T-helper 1 cell treated with Interleukin-12 subunit alpha and Interleukin-12 subunit beta and Interleukin-4 antibody, amounts not matched to agents 30 μg/mL and 1 μg/mL, for 36 hours (primary cell): ENCODE measurements around the gene GSTM4.
A peak's percentile ranks its signal among the peaks of the same experiment; 100 is the strongest.

Experiments used
- H3K27ac Mint-ChIP-seq: one replicate; pipeline ENCODE4 v1.8.0; 2021; ENCODE audit warnings: mild to moderate bottlenecking, mixed read lengths
- H3K27me3 Mint-ChIP-seq: one replicate; pipeline ENCODE4 v1.8.0; 2021; ENCODE audit warnings: low read depth, mixed read lengths
- H3K36me3 Mint-ChIP-seq: one replicate; pipeline ENCODE4 v1.8.0; 2021; ENCODE audit warnings: low read depth, mixed read lengths
- H3K4me1 Mint-ChIP-seq: one replicate; pipeline ENCODE4 v1.8.0; 2021; ENCODE audit warnings: low read depth, mixed read lengths
- H3K4me3 Mint-ChIP-seq: one replicate; pipeline ENCODE4 v1.8.0; 2021; ENCODE audit warnings: mild to moderate bottlenecking, moderate library complexity, mixed read lengths
- H3K9me3 Mint-ChIP-seq: one replicate; pipeline ENCODE4 v1.8.0; 2021; ENCODE audit warnings: mixed read lengths

The GSTM4 gene

DNA sequence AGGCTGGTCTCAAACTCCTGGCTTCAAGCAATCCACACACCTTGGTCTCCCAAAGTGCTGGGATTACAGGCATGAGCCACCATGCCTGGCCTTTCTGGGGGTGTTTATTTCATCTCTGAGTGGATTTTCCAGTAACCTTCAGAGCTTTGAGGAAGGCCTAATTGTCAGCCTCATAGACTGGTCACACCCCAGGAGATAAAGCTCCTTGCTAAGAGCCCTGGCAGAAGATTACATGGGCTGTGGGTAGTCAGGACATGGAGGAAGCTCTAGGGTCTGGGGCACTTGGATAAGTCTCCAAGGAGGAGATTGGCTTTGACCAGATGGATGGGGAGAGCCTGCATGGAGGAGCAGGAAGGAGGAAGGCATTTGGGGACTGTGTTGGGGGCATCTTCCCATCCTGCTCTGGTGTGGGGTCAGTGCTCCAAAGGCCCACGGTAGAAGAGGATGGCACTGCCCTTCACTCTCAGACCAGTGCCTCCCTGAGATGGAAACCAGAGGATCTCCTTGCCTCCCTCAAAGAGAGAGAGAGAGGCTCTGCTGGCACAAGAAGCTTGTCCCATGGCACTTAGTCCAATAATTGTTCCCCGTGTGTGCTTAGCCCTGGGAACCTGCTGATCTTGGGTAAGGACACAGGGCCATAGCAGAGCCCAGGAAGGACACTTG is 14.7 kb upstream of the GSTM4 start:
- Mint-ChIP-seq H3K36me3 (no peaks in the 10 kb centered on the region), H3K27ac (no peak overlapping the region), H3K4me3 (no peak overlapping the region), H3K4me1 (peaks cover 11% of the 10 kb centered on the region), H3K27me3 (peaks cover 10% of the 10 kb centered on the region), H3K9me3 (no peaks in the 10 kb centered on the region)

DNA sequence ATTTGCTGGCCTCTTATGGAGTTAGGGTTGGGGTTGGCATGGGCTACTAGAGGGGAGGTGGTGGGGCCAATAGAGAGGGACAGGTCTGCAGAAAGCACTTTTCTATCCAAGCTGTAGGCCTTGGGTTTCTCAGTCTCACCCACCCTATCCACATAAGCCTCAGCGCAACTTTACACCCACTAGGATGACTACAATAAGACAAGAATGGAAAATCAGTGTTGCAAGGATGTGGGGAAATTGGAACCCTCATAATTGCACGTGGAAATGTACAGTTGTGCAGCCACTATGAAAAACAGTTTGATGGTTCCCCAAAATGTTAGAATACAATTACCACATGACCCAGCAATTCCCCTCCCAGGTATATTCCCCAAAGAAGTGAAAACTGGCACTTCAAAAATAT is 14.0 kb upstream of the GSTM4 start:
- no peaks in the 10 kb centered on the region for H3K36me3 Mint-ChIP-seq
- no peaks in the 10 kb centered on the region for H3K9me3 Mint-ChIP-seq
- peaks cover 11% of the 10 kb centered on the region for H3K27me3 Mint-ChIP-seq
- no peak overlapping the region for H3K27ac Mint-ChIP-seq
- H3K4me1 Mint-ChIP-seq = peaks cover 11% of the 10 kb centered on the region
- H3K4me3 Mint-ChIP-seq = no peak overlapping the region

DNA sequence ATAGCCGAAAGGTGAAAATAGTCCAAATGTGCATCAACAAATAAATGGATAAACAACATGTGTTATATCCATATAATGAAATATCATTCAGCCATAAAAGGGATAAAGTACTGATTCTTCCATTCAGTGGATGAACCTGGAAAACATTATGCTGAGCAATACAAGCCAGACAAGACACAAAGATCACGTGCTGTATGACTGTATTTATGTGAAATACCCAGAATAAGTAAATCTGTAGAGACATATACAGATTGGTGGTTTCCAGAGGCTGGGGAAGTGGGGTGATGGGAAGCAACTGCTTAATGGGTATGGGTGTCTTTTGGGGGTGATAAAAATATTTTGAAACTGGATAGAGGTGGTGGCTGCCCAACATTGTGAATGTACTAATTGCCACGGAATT is 13.3 kb upstream of the GSTM4 start:
- Mint-ChIP-seq H3K9me3 (no peaks in the 10 kb centered on the region), H3K36me3 (no peaks in the 10 kb centered on the region), H3K27me3 (peaks cover 15% of the 10 kb centered on the region), H3K27ac (no peak overlapping the region), H3K4me3 (no peak overlapping the region), H3K4me1 (peaks cover 11% of the 10 kb centered on the region)

DNA sequence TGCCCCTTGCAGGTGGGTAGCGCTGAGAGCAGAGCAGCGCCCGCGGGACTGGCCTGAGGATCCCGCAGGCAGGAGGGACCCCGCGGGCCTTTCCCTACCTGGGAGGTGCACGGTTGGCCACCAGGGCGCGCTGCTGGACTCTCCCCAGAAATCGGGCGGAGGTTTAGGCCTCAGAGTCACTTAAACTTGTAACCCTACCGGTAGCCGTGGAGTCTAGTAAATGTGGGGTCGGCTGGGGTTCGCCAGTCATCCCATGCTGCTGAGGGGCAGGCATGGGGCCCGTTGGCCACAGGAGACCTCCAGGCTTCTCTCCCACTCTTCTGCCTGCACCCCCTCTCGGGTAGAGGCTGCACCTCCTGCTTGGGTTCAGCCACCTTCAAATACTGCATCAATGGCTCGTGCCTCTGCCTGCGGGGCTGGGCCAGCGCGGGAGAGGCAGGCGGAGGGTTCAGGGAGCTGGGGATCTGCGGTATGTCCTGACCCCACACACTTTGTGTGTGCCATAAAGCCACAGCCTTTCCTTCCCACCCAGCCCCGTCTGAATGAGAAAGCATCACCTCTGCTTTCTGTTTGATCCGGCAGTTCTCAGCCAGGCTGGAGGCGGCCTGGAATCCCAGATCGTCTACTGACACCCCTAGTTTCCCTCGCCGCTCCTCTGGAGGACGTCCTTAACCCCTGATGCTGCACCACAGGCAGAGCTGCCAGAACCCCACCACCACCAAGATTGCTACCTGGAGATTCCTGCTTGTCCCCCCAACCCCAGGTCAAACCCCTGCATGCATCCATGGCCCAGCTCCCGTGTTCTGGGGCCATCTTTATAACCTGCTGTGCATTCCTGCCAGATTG is 12.3 kb upstream of the GSTM4 start:
- no peak overlapping the region for H3K4me3 Mint-ChIP-seq
- H3K27ac Mint-ChIP-seq = no peak overlapping the region
- H3K27me3 Mint-ChIP-seq = peaks cover 13% of the 10 kb centered on the region
- no peaks in the 10 kb centered on the region for H3K9me3 Mint-ChIP-seq
- H3K36me3 Mint-ChIP-seq = no peaks in the 10 kb centered on the region
- peaks cover 11% of the 10 kb centered on the region for H3K4me1 Mint-ChIP-seq

DNA sequence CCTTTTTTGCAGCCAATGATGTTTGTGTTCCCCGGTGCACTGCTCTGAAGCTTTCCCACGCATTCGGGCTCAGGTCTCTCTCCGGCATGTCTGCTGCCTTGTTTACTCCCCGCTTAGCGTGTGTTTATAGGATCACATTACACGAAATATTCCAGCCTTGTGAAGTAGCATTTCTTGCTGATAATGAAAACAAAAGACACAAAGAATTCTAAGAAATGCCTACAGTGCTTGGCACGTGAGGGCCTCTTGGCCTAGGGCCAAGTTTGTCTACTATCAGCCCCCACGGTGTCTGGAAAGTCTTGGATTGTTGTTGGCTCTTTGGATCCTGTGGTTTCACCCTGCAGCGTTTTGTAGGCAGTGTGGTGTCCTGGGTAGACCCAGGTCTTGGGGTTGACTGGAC is 11.2 kb upstream of the GSTM4 start:
- no peak overlapping the region for H3K27ac Mint-ChIP-seq
- H3K4me3 Mint-ChIP-seq = no peak overlapping the region
- no peaks in the 10 kb centered on the region for H3K9me3 Mint-ChIP-seq
- H3K36me3 Mint-ChIP-seq = no peaks in the 10 kb centered on the region
- H3K27me3 Mint-ChIP-seq = peaks cover 13% of the 10 kb centered on the region
- H3K4me1 Mint-ChIP-seq = peaks cover 14% of the 10 kb centered on the region

DNA sequence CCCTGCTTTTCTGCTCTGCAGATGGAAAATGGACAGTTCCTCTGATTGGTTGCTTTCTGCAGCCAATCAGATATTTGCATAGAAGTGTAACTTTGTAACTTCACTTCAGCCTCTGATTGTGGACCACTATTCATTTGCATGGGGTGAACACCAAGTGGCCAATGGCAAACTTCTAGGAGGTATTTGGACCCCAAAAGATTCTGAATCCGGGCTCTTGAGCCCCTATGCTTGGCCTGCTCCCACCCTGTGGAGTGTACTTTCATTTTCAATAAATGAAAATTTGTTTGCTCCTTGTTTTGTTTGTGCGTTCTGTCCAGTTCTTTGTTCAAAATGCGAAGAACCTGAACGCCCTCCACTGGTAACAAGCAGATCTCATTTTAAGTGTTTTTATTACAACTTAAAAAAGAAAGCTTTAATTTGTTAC is 6.4 kb upstream of the GSTM4 start:
- Mint-ChIP-seq H3K36me3 (no peaks in the 10 kb centered on the region), H3K27me3 (peaks cover 49% of the 10 kb centered on the region), H3K27ac (no peak overlapping the region), H3K9me3 (no peaks in the 10 kb centered on the region), H3K4me3 (no peak overlapping the region), H3K4me1 (peaks cover 4% of the 10 kb centered on the region)

DNA sequence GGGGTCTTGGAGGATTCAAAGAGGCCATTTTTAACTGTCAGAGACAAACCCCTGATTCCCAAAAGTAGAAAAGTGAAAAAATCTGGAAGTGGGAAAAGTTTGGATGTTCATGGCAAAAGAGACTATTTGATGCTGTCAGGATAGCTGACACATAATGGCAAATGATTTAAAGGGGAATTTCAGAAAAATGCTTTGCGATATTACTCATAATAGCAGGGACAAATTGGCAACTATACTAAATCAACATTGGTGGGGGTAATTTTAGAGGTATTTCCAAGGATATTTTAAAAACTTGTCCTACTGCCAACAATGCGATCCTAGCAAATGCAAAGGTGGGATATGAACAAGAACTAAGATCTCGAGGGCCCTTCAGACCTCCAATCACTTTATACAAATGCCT is 5.3 kb upstream of the GSTM4 start:
- Mint-ChIP-seq H3K27me3 (peaks cover 54% of the 10 kb centered on the region), H3K4me3 (no peak overlapping the region), H3K27ac (no peak overlapping the region), H3K4me1 (peaks cover 12% of the 10 kb centered on the region), H3K9me3 (no peaks in the 10 kb centered on the region), H3K36me3 (no peaks in the 10 kb centered on the region)

DNA sequence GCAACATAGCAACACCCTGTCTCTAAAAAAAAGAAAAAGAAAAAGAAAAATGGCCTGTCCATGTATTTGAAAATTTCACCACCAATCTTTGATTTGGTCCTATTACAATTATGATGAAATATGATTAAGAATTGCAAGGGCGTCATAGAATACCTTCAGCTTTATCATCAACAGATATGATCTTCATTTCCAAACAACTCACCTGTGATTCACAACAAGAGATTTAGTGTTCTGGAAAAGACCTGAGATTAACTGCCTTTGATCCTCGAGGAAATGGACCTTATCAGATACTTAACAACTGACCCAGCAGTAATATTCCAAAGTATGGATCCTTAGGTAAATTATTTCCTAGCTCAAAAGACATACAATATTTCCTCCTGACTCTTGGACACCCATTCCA is 3.5 kb upstream of the GSTM4 start:
- Mint-ChIP-seq H3K4me3 (no peak overlapping the region), H3K27ac (no peak overlapping the region), H3K4me1 (peaks cover 19% of the 10 kb centered on the region), H3K9me3 (no peaks in the 10 kb centered on the region), H3K27me3 (peaks cover 46% of the 10 kb centered on the region), H3K36me3 (peaks cover 1% of the 10 kb centered on the region)

DNA sequence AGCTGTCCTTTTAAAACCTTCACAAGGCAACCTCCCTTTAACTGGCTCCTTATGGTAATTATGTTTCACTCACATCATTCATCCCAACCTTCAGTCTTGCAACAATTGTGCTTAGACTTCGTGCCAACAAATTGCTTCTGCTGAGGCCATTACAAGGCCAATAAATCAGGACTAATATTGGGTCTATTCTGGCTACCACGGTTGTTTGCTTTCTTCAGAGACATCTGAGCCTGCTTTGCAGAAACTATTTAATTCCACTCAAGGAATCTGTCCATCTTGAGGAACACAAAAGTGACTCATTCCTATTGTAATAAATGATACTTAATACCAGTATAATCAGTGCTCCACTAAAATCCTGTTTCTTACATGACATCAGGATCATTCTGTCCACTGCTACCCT is 2.6 kb upstream of the GSTM4 start:
- H3K9me3 Mint-ChIP-seq = no peaks in the 10 kb centered on the region
- peaks cover 2% of the 10 kb centered on the region for H3K36me3 Mint-ChIP-seq
- H3K27me3 Mint-ChIP-seq = peaks cover 44% of the 10 kb centered on the region
- H3K4me3 Mint-ChIP-seq = no peak overlapping the region
- H3K27ac Mint-ChIP-seq = no peak overlapping the region
- peaks cover 21% of the 10 kb centered on the region for H3K4me1 Mint-ChIP-seq

DNA sequence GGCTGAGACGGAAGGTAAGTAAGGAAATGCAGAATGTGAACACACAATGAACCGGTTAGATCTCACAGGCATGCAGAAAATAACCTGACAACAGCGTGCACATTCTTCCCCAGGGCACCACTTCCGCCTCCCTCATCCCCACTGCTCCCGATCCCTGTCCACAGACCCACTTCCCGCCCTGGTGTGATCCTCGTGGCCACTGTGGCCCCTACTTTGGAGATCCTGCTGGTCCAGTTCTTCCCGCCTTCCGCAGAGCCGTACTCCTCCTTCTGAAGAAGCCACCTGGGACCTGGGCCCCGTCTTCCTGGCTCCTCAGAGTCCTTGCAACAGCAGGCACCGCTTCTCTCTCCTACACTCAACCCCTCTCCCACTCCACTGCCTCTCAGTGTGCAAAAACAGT is 1.4 kb upstream of the GSTM4 start:
- Mint-ChIP-seq H3K9me3 (no peaks in the 10 kb centered on the region), H3K36me3 (peaks cover 3% of the 10 kb centered on the region), H3K27me3 (peaks cover 44% of the 10 kb centered on the region), H3K27ac (no peak overlapping the region), H3K4me3 (no peak overlapping the region), H3K4me1 (peaks cover 17% of the 10 kb centered on the region)

DNA sequence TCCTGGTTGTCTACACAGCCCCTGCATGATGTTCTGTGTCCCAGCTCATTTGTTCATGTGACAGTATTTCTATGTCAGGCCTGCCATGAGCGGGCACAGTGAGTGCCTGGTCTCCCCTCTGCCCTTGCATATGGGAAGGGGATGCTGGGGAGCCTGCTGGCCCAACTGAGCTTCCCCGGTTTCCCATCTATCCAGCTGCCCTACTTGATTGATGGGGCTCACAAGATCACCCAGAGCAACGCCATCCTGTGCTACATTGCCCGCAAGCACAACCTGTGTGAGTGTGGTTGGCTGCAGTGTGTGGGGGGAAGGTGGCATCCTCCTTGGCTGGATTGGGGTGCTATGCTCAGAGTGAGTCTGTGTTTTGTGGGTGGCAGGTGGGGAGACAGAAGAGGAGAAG is 1.5 kb downstream of the GSTM4 start:
- no peaks in the 10 kb centered on the region for H3K9me3 Mint-ChIP-seq
- H3K4me3 Mint-ChIP-seq = peak overlapping the region; percentile 61
- H3K27ac Mint-ChIP-seq = no peak overlapping the region
- H3K27me3 Mint-ChIP-seq = peaks cover 24% of the 10 kb centered on the region
- H3K36me3 Mint-ChIP-seq = peaks cover 6% of the 10 kb centered on the region
- peaks cover 20% of the 10 kb centered on the region for H3K4me1 Mint-ChIP-seq

DNA sequence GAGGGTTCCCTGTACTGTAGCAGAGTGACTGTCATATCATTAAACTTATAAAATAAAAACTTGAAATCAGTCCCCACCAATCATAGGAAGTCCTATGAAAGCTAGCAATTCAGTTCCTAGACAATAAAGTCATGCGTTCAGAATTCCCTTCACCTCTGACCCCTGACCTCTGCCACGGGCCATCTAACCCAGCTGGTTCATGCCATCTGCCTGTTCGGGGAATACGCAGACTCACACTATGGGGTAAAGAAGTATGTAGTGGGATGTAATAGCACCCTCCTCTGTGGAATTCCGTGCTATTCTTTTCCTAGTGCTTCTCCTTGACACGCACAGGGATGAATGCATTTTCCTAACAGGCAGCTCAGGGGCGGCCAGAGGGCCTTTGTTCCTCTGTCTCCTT is 2.1 kb downstream of the GSTM4 start:
- H3K4me3 Mint-ChIP-seq = no peak overlapping the region
- H3K4me1 Mint-ChIP-seq = peaks cover 20% of the 10 kb centered on the region
- H3K27me3 Mint-ChIP-seq = peaks cover 20% of the 10 kb centered on the region

DNA sequence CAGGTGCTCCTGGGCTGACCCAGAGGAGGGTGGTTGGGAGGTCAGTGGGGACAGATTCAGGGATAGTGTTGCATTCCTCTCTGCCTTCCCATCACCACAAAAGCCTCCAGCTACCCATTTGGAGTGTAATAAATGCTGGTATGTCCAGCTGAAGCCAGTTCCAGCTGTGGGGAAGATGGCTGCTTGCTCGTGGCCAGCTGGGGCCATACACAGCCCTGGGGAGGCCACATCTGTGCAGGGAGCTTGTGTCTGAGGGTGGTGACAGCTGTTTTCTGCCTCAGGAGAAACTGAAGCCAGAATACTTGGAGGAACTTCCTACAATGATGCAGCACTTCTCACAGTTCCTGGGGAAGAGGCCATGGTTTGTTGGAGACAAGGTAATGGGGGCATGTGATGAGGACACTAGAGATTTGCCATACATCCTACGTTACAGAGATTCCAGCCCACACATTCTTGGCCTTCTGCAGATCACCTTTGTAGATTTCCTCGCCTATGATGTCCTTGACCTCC is 2.7 kb downstream of the GSTM4 start:
- Mint-ChIP-seq H3K27me3 (peaks cover 14% of the 10 kb centered on the region), H3K9me3 (no peaks in the 10 kb centered on the region), H3K36me3 (peaks cover 6% of the 10 kb centered on the region), H3K27ac (peak overlapping the region; percentile 28), H3K4me1 (peaks cover 20% of the 10 kb centered on the region), H3K4me3 (no peak overlapping the region)

More for the DNA sequence above, 2.1 kb downstream of the GSTM4 start:
- peaks cover 6% of the 10 kb centered on the region for H3K36me3 Mint-ChIP-seq
- no peak overlapping the region for H3K27ac Mint-ChIP-seq
- H3K9me3 Mint-ChIP-seq = no peaks in the 10 kb centered on the region

DNA sequence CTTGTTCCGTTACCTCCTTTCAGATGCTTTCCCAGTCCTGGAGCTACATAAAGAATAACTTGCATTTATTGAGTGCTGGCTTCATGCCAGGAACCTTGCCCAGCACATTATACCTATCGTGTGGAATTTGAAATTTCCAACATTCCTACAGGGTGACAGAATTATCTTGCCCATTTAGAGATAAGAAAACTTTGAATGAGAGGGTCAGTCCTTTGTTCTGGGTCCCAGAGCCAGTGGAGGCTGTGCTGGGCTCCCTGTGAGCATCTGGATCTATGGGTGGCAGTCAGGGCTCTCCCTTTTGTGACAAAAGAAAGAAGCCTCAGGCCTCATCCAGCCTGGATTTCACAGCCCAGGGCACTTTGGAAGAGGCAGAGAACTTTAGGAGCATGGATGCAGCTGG is 3.2 kb downstream of the GSTM4 start:
- peak overlapping the region; percentile 28 for H3K27ac Mint-ChIP-seq
- H3K4me1 Mint-ChIP-seq = peaks cover 20% of the 10 kb centered on the region
- peaks cover 6% of the 10 kb centered on the region for H3K36me3 Mint-ChIP-seq
- H3K4me3 Mint-ChIP-seq = no peak overlapping the region
- H3K27me3 Mint-ChIP-seq = peaks cover 8% of the 10 kb centered on the region
- H3K9me3 Mint-ChIP-seq = no peaks in the 10 kb centered on the region
